Gastrocnemius medialis (tissue), 4 donors: ENCODE results near the gene EP400. TPM values are rescaled to one million over a fixed set of nuclear protein-coding genes. Genes with fewer than 3 reads are reported as not detected.

Source experiments
- ATAC-seq, 2 donors: fragments of 150-250 bp; one replicate each; pipeline ENCODE4 v1.9.1; 2016
- DNase-seq, 2 donors: peaks; one replicate each; pipeline ENCODE4 v3.0.0-alpha.2; 2019
- H3K27ac ChIP-seq, 4 donors: fragments of 200-600 bp; sonication (generic); 1 replicate in 1 of 4; 2 replicates in 3 of 4; pipeline ENCODE4 v1.5.1; 2016 to 2018; ENCODE audit warnings: mild to moderate bottlenecking in 2 of 4, moderate library complexity in 1 of 4
- H3K27me3 ChIP-seq, 3 donors: fragments of 200-600 bp; sonication (generic) in 2 of 3; 1 replicate in 1 of 3; 2 replicates in 2 of 3; pipeline versions ENCODE4 v1.5.1 to v1.6.0; 2016 to 2019; ENCODE audit warnings: mild to moderate bottlenecking in 1 of 3, moderate library complexity in 1 of 3
- H3K36me3 ChIP-seq, 2 donors: fragments of 200-600 bp; sonication (generic) in 1 of 2; one replicate each; pipeline ENCODE4 v1.5.1; 2017 to 2018
- H3K4me1 ChIP-seq, 2 donors: fragments of 200-600 bp; sonication (generic) in 1 of 2; one replicate each; pipeline ENCODE4 v1.5.1; 2016 to 2017; ENCODE audit warnings: mild to moderate bottlenecking in 2 of 2
- H3K4me3 ChIP-seq, 4 donors: fragments of 200-600 bp; sonication (generic) in 3 of 4; 1 replicate in 1 of 4; 2 replicates in 3 of 4; pipeline ENCODE4 v1.5.1; 2016 to 2019; ENCODE audit warnings: mild to moderate bottlenecking in 2 of 4
- H3K9me3 ChIP-seq, 3 donors: fragments of 200-600 bp; sonication (generic) in 2 of 3; 1 replicate in 1 of 3; 2 replicates in 2 of 3; pipeline ENCODE4 v1.5.1; 2016 to 2019
- POLR2A ChIP-seq, 2 donors: fragments of 450-650 bp; IDR thresholded peaks; one replicate each; pipeline ENCODE4 v1.6.1; 2017; ENCODE audit warnings: antibody characterized with exemption in 2 of 2, mild to moderate bottlenecking in 2 of 2, moderate library complexity in 2 of 2
- in situ Hi-C, 4 donors: fragments of 200-750 bp; cut with MboI; loops; one replicate each; pipeline versions ENCODE4 v1.15.0 to v1.8.0; 2017; ENCODE audit warnings: low sequenced_read_pairs in 4 of 4
- intact Hi-C: fragments of 100-400 bp; cut with DNase I; formaldehyde crosslinking; loops from one replicate; pipeline ENCODE4 v1.15.1; 2023; ENCODE audit warnings: low total_unique reads
- total RNA-seq, 4 donors: library from RNA; depleted of rRNA; stranded (reverse); fragments of >200 nt; gene quantifications; one replicate each; pipeline versions ENCODE4 v1.1.0 to v1.2.3, GENCODE V29; 2016
- TF ChIP-seq, protein P1 (sequence below), 5 experiments: fragments of 450-650 bp in 3 of 5; fragments of 200-600 bp in 2 of 5; sonication (generic) in 2 of 5; IDR thresholded peaks in 4 of 5; conservative IDR thresholded peaks in 1 of 5; 1 replicate in 4 of 5; 2 replicates in 1 of 5; pipeline ENCODE4 v1.5.1; 2016 to 2019; ENCODE audit warnings: antibody characterized with exemption in 5 of 5, mild to moderate bottlenecking in 3 of 5, moderate library complexity in 3 of 5

EP400 gene
- total RNA-seq, 4 donors from 2014 or later: 11.9 to 17.4 (median 15.0) TPM

DNA sequence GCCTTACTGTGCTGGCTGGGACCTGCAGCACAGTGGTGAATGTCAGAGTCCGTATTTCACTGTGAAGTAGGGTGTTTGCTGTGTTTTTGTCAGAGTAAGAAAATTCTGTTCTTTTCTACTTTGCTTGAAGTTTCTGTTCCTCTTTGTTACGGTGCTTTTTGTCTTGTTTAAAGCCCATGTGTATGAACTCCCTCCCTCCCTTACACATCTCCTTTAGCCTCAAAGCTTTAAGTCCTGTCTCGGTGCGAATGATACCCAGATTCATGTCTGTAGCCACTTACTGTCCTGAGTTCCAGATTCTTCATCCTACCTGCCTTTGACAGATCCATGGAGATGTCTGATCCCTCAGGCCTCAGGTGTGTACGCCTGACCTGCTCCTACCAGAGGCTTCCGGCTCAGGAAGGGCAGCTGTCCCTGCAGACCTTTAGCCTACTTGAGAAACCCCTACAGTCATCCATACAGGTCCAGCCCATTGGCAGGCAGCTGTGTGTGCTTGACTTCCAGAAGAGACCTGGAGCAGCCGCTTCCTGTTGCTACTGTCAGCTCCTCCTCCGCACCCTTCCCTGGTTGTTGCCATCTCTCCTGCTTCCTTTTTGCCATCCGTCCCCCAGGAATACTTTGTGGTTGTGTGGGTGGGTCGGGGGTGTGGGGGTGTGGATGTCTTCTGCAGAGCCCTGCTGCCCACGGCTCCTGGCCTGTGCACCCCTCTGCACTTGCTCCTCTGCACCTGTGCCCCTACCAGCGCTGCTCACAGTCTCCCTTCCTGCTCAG, 121.5 kb downstream of the EP400 start:
- intact Hi-C loops (no loop called here), in situ Hi-C loops (no loop called here)
- no peak overlapping the region for H3K27ac ChIP-seq
- DNase-seq: no peak
- H3K36me3 ChIP-seq: peaks cover 0 to 68% of the 10 kb centered on the region in 2 donors
- H3K9me3 ChIP-seq: no peaks in the 10 kb centered on the region
- no peak for ATAC-seq
- H3K27me3 ChIP-seq: no peaks in the 10 kb centered on the region
- no peaks in the 10 kb centered on the region for H3K4me1 ChIP-seq
- TF ChIP-seq POLR2A (IDR thresholded peaks at IDR 0.05): no peak
- TF ChIP-seq, protein P1, sequence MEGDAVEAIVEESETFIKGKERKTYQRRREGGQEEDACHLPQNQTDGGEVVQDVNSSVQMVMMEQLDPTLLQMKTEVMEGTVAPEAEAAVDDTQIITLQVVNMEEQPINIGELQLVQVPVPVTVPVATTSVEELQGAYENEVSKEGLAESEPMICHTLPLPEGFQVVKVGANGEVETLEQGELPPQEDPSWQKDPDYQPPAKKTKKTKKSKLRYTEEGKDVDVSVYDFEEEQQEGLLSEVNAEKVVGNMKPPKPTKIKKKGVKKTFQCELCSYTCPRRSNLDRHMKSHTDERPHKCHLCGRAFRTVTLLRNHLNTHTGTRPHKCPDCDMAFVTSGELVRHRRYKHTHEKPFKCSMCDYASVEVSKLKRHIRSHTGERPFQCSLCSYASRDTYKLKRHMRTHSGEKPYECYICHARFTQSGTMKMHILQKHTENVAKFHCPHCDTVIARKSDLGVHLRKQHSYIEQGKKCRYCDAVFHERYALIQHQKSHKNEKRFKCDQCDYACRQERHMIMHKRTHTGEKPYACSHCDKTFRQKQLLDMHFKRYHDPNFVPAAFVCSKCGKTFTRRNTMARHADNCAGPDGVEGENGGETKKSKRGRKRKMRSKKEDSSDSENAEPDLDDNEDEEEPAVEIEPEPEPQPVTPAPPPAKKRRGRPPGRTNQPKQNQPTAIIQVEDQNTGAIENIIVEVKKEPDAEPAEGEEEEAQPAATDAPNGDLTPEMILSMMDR (IDR thresholded peaks at IDR 0.05 in 4 of 5, conservative IDR thresholded peaks at IDR 0.05 in 1 of 5): no peak
- no peak overlapping the region for H3K4me3 ChIP-seq

DNA sequence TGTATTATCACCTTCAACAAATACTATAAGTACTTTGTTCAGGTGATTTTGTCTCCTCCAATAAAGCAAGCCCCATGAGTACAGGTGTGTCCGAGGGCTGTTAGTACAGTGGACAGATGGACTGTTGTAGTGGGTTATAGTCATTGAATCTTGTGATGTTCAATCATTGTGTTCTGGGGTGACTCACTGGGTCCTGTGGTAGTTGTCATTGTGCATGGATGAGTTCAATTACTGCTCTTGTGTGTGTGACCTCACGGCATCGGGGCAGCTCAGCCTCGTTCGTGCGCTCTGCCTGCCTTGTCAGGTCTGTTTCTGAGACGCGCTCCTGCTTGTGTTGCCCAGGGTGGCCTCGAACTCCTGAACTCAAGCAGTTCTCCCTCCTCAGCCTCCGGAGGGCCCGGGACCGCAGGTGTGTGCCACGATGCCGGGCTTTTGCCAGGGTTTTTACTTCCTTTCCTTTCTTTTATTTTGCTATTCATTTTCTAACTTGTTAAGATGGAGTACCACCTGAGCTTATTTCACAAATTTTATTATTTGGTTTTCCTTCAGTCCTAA, 122.2 kb downstream of the EP400 start:
- TF ChIP-seq, protein P1 (IDR thresholded peaks at IDR 0.05 in 4 of 5, conservative IDR thresholded peaks at IDR 0.05 in 1 of 5): no peak
- TF ChIP-seq POLR2A (IDR thresholded peaks at IDR 0.05): no peak
- intact Hi-C loops (no loop called here), in situ Hi-C loops (no loop called here)
- H3K9me3 ChIP-seq: no peaks in the 10 kb centered on the region
- peaks cover 0 to 68% of the 10 kb centered on the region in 2 donors for H3K36me3 ChIP-seq
- no peak overlapping the region for H3K27ac ChIP-seq
- H3K4me1 ChIP-seq: no peaks in the 10 kb centered on the region
- no peaks in the 10 kb centered on the region for H3K27me3 ChIP-seq
- H3K4me3 ChIP-seq: no peak overlapping the region
- ATAC-seq (no peak), DNase-seq (no peak)

DNA sequence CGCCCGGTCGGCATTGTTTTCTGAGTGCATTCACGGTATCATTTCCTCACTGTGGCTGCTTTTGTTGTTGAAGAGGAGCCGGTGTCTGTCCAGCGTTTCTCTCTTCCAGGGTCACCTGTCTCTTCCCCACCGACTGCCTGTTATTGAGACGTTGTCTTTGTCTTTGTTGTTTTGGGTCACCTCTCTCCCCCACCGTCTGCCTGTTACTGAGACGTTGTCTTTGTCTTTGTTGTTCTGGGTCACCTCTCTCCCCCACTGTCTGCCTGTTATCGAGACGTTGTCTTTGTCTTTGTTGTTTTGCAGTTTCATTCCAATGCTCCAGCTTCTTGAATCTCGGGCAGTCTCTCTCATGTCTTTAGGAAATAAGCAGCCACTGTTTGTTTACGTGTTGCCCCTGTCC, 124.5 kb downstream of the EP400 start:
- no peaks in the 10 kb centered on the region for H3K4me1 ChIP-seq
- H3K27me3 ChIP-seq: no peaks in the 10 kb centered on the region
- DNase-seq (no peak), ATAC-seq (no peak)
- TF ChIP-seq, protein P1 (IDR thresholded peaks at IDR 0.05 in 4 of 5, conservative IDR thresholded peaks at IDR 0.05 in 1 of 5): no peak
- no peak for TF ChIP-seq POLR2A (IDR thresholded peaks at IDR 0.05)
- H3K36me3 ChIP-seq: peaks cover 0 to 56% of the 10 kb centered on the region in 2 donors
- in situ Hi-C loops: no loop called here
- no peaks in the 10 kb centered on the region for H3K9me3 ChIP-seq
- intact Hi-C loops: no loop called here
- no peak overlapping the region for H3K27ac ChIP-seq
- no peak overlapping the region for H3K4me3 ChIP-seq

DNA sequence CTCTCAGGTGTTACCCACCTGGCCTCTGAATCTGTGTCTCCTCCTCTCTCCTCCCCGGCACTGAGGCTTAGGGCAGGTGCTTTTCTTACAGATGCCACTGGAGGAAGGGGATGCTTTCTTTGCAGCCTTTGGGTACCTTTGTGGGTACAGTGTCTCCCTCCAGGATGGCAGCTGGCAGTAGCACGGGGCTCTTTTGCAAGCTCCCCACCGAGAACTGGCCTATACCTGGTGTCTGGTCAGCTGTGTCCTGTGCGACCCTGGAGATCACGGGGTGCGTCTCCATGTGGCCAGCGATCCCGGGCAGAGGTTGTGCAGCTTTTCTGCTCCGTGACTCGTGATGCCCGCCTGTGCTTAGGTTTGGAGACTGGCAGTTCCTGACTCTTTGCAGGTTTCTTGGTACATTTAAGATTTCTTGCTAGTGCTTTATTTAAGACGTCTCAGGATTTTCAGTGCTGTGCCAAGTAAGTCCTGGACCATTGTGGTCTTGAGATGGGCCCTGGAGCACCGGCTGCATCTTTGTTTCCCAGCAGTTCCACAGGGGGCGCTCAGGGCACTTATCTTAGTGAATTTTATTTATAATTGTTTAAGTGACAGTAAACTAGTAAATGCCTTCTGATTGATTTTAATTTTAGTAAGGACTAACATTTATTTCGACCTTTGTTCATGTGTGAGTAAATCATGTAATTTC, 125.4 kb downstream of the EP400 start:
- ATAC-seq (no peak), DNase-seq (no peak)
- Histone ChIP-seq H3K27ac (no peak overlapping the region), H3K4me1 (no peaks in the 10 kb centered on the region), H3K9me3 (no peaks in the 10 kb centered on the region), H3K36me3 (peaks cover 0 to 53% of the 10 kb centered on the region in 2 donors), H3K4me3 (no peak overlapping the region), H3K27me3 (no peaks in the 10 kb centered on the region)
- in situ Hi-C loops (no loop called here), intact Hi-C loops (no loop called here)
- TF ChIP-seq, protein P1 (IDR thresholded peaks at IDR 0.05 in 4 of 5, conservative IDR thresholded peaks at IDR 0.05 in 1 of 5): no peak
- no peak for TF ChIP-seq POLR2A (IDR thresholded peaks at IDR 0.05)
